IMR-90 (cell line): Measurements from ENCODE around the gene RAC2. TPM values are rescaled to one million over a fixed set of nuclear protein-coding genes. Genes with fewer than 3 reads are reported as not detected.

ENCODE experiments used
- ATAC-seq: fragments of 200-7000 bp; cut with Tn5 transposase; 2 replicates; pipeline ENCODE4 v1.9.1; 2020; ENCODE audit warnings: low read depth, mild to moderate bottlenecking, moderate library complexity
- BruUV-seq: library from RNA; stranded (reverse); fragments of 400-500 nt; replicated peaks from 2 replicates; lab custom pipeline; 2021; lab: Mats Ljungman, UMichigan
- CTCF ChIA-PET: fragments of 300-600 bp; formaldehyde crosslinking; extraction: SDS; loops from one replicate; lab custom pipeline; 2021; ENCODE audit warnings: antibody characterized with exemption; lab: Yijun Ruan, JAX
- POLR2A ChIA-PET: fragments of 300-600 bp; sonication (Branson Sonifier 250); formaldehyde crosslinking; loops from one replicate; lab custom pipeline; 2022; ENCODE audit warnings: antibody characterized with exemption; ENCODE audit not compliant: unreplicated experiment; lab: Charles Lee
- DNase-seq: peaks from one replicate; pipeline ENCODE4 v3.0.0; 2013
- H2AFZ ChIP-seq: replicated peaks from 2 replicates; pipeline ENCODE3; 2013; ENCODE audit warnings: low read length, mild to moderate bottlenecking; ENCODE audit not compliant: poor library complexity
- H2AK5ac ChIP-seq: 2 replicates; pipeline ENCODE4 v1.6.1; 2013; ENCODE audit warnings: low read depth, low read length, inconsistent platforms
- H2AK9ac ChIP-seq: replicated peaks from 2 replicates; pipeline ENCODE3; 2013; ENCODE audit warnings: mild to moderate bottlenecking, low read depth, low read length, moderate library complexity; ENCODE audit not compliant: poor library complexity
- H2BK120ac ChIP-seq: 2 replicates; pipeline ENCODE4 v1.6.1; 2013; ENCODE audit warnings: low read depth, low read length, inconsistent platforms
- H2BK15ac ChIP-seq: 3 replicates; pipeline ENCODE4 v1.6.1; 2013; ENCODE audit warnings: low read depth, low read length, inconsistent platforms
- H2BK20ac ChIP-seq: 2 replicates; pipeline ENCODE4 v1.6.1; 2013; ENCODE audit warnings: low read depth, mild to moderate bottlenecking, inconsistent platforms, low read length, moderate library complexity
- H2BK5ac ChIP-seq: 2 replicates; pipeline ENCODE4 v1.6.1; 2013; ENCODE audit warnings: mild to moderate bottlenecking, low read depth, low read length, inconsistent platforms; ENCODE audit not compliant: poor library complexity, severe bottlenecking
- H3K14ac ChIP-seq: replicated peaks from 2 replicates; pipeline ENCODE4 v1.6.1; 2013; ENCODE audit warnings: low read depth, low read length, inconsistent platforms
- H3K18ac ChIP-seq: 2 replicates; pipeline ENCODE4 v1.6.1; 2013; ENCODE audit warnings: low read depth, low read length, control low read depth
- H3K23ac ChIP-seq: 2 replicates; pipeline ENCODE4 v1.6.1; 2013; ENCODE audit warnings: low read depth, low read length, inconsistent platforms
- H3K27ac ChIP-seq: 2 replicates; pipeline ENCODE4 v1.5.1; 2013; ENCODE audit warnings: mild to moderate bottlenecking, control low read depth, low read length; ENCODE audit not compliant: insufficient read depth
- H3K27me3 ChIP-seq: 2 replicates; pipeline ENCODE4 v1.6.1; 2013; ENCODE audit warnings: low read length; ENCODE audit not compliant: control insufficient read depth, insufficient read depth
- H3K36me3 ChIP-seq: 2 replicates; pipeline ENCODE4 v1.6.1; 2013; ENCODE audit warnings: low read length, mixed read lengths; ENCODE audit not compliant: control insufficient read depth, insufficient read depth
- H3K4ac ChIP-seq: 2 replicates; pipeline ENCODE4 v1.6.1; 2013; ENCODE audit warnings: low read depth, low read length, inconsistent platforms
- H3K4me1 ChIP-seq: 2 replicates; pipeline ENCODE4 v1.6.1; 2013; ENCODE audit warnings: low read length, mixed read lengths; ENCODE audit not compliant: control insufficient read depth, insufficient read depth
- H3K4me2 ChIP-seq: 2 replicates; pipeline ENCODE4 v1.6.1; 2013; ENCODE audit warnings: low read depth, mild to moderate bottlenecking, control low read depth, low read length, moderate library complexity
- H3K4me3 ChIP-seq: 2 replicates; pipeline ENCODE4 v1.5.1; 2013; ENCODE audit warnings: low read depth, mild to moderate bottlenecking, control low read depth, low read length, moderate library complexity; ENCODE audit not compliant: insufficient read depth
- H3K56ac ChIP-seq: 2 replicates; pipeline ENCODE4 v1.6.1; 2013; ENCODE audit warnings: low read length, inconsistent platforms; ENCODE audit not compliant: insufficient read depth; ENCODE audit errors: extremely low read depth
- H3K79me1 ChIP-seq, 2 experiments: 2 replicates each; pipeline ENCODE4 v1.6.1; 2013; ENCODE audit warnings: low read length in 2 of 2, inconsistent platforms in 1 of 2, low read depth in 1 of 2
- H3K9ac ChIP-seq: 2 replicates; pipeline ENCODE4 v1.6.1; 2013; ENCODE audit warnings: low read depth, low read length, control low read depth
- H3K9me1 ChIP-seq: 2 replicates; pipeline ENCODE4 v1.6.1; 2013; ENCODE audit warnings: low read length, inconsistent platforms; ENCODE audit not compliant: insufficient read depth
- H3K9me3 ChIP-seq: 2 replicates; pipeline ENCODE4 v1.6.1; 2013; ENCODE audit warnings: low read length; ENCODE audit not compliant: control insufficient read depth, insufficient read depth
- H4K20me1 ChIP-seq: 2 replicates; pipeline ENCODE4 v1.6.1; 2013; ENCODE audit warnings: low read length, inconsistent platforms; ENCODE audit not compliant: insufficient read depth
- H4K5ac ChIP-seq: 2 replicates; pipeline ENCODE4 v1.6.1; 2013; ENCODE audit warnings: mild to moderate bottlenecking, low read depth, low read length, control low read depth
- H4K8ac ChIP-seq, 2 experiments: 2 replicates each; pipeline ENCODE4 v1.6.1; 2013; ENCODE audit warnings: low read depth in 2 of 2, low read length in 2 of 2, control low read depth in 1 of 2, inconsistent platforms in 1 of 2
- H4K91ac ChIP-seq: 2 replicates; pipeline ENCODE4 v1.6.1; 2013; ENCODE audit warnings: low read depth, low read length, inconsistent platforms; ENCODE audit not compliant: insufficient read depth
- MAZ ChIP-seq: IDR thresholded peaks from 2 replicates; pipeline ENCODE4 v1.6.1; 2012; ENCODE audit warnings: low read depth, mild to moderate bottlenecking, low read length, improper control_type of control experiment, moderate library complexity, borderline replicate concordance
- NFE2L2 ChIP-seq: fragments of 150-350 bp; IDR thresholded peaks from 2 replicates; pipeline ENCODE4 v1.6.1; 2016; ENCODE audit warnings: low read depth, mild to moderate bottlenecking, low read length
- WGBS, 2 experiments: methylation state at CpG; one replicate each; pipeline versions ENCODE4 v1.1.5 to v1.1.7; 2013; ENCODE audit warnings: missing lambda C conversion rate in 2 of 2; ENCODE audit not compliant: insufficient read length in 1 of 2; ENCODE audit errors: extremely low coverage in 2 of 2; 5-methylcytosine and 5-hydroxymethylcytosine counted together
- dilution Hi-C: fragments of 300-500 bp; cut with HindIII; formaldehyde crosslinking; loops from one replicate; pipeline ENCODE4 v1.14.3; 2018; ENCODE audit warnings: low sequenced_read_pairs; ENCODE audit not compliant: unreplicated experiment
- in situ Hi-C: fragments of 300-500 bp; cut with MboI; formaldehyde crosslinking; loops from 3 replicates; pipeline ENCODE4 v1.14.3; 2019; ENCODE audit warnings: low sequenced_read_pairs, inconsistent platforms, mixed read lengths
- intact Hi-C: fragments of 100-400 bp; cut with micrococcal nuclease; formaldehyde crosslinking; loops from 2 replicates; pipeline ENCODE4 v1.10.0; 2022
- polyA plus RNA-seq, 3 experiments: library from polyadenylated mRNA; depleted of rRNA; stranded (reverse); fragments of >200 nt; gene quantifications; 2 replicates each; pipeline ENCODE4 v1.2.3, GENCODE V29; 2012; ENCODE audit warnings: low replicate concordance in 1 of 3
- total RNA-seq: library from RNA; depleted of rRNA; stranded (reverse); fragments of >200 nt; gene quantifications from 2 replicates; pipeline ENCODE4 v1.2.3, GENCODE V29; 2012

The RAC2 gene
- total and polyA plus RNA-seq, 2 of the 4 experiments (the other 2 are of a cell fraction) = 10.0 to 72.3 TPM

DNA sequence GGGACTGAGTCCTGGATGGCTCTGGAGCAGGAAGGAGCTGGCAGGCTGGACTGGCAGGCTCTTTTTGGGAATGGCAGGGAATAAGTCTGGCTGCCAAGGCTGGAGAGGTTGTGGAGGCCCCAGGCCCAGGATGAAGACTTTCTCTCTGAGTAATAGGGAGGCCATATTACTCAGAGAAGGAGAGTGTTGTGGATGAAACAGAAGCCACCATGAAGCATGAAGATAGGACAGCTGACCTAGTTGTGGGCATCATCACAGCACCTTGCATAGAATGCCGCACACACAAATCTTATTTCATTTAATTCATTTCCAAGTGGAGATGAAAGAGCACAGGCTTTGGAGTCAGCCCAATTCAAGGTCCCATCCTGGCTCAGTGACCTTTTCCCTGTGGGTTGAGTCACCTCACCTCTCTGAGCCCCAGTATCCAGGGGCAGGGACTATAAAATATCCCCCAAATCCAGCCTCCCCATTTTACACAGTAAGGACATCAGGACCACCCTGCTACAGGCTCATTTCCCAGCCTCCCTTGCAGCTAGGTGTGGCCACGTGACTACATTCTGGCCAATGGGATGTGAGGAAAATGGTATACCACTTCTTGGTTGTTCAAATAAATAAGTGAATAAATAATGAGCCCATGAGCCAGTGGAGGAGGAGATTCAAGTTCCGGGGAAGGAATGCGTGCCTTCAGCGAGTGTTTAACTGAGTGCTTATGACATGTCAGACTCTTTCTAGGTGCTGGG is 47.7 kb upstream of the RAC2 start:
- Histone ChIP-seq H3K27ac (no peak overlapping the region), H3K4me2 (no peak overlapping the region), H4K5ac (no peak overlapping the region), H3K9me1 (peaks cover 3% of the 10 kb centered on the region; the same call in 1 of the 2 replicates), H3K4me3 (no peak overlapping the region), H2AFZ (peak overlapping the region; percentile 45), H2BK20ac (0 out of 2 replicates have a peak overlapping the region, but pooled peaks have one; percentile 66), H3K9ac (no peak overlapping the region), H3K4me1 (peaks cover 3% of the 10 kb centered on the region; the same call in 1 of the 2 replicates), H3K56ac (no peak overlapping the region), H2BK5ac (no peak overlapping the region), H3K23ac (no peak overlapping the region), H3K18ac (no peak overlapping the region), H2BK120ac (no peak overlapping the region), H2AK9ac (no peak overlapping the region), H3K79me1 (no peaks in the 10 kb centered on the region), H4K20me1 (no peaks in the 10 kb centered on the region), H2AK5ac (no peak overlapping the region), H2BK15ac (no peak overlapping the region), H3K36me3 (no peaks in the 10 kb centered on the region), H3K4ac (no peak overlapping the region), H4K91ac (no peak overlapping the region), H3K9me3 (peaks cover 3% of the 10 kb centered on the region; the same call in 1 of the 2 replicates), H3K27me3 (peaks cover 10% of the 10 kb centered on the region), H3K14ac (no peak overlapping the region), H4K8ac (no peak overlapping the region)
- ChIA-PET POLR2A (no interaction called here), CTCF (no interaction called here)
- BruUV-seq = no TSS peak
- in situ Hi-C loops = no loop called here
- intact Hi-C loops = no loop called here
- DNase-seq (no peak), ATAC-seq (no peak)
- no peak for TF ChIP-seq NFE2L2
- TF ChIP-seq MAZ = no peak
- dilution Hi-C loops = no loop called here
- 87% methylated on average over 3 of the region's 5 CpGs; no CpG with 5 or more reads in 1 of the 2 experiments for WGBS, 2 experiments
